ENCODE data around the gene QPCTL.
"Not testable (repeated sequence)": the region's sequence is repeated elsewhere in the genome, so short reads cannot be mapped to it uniquely, and the experiment has no call there.

Gene QPCTL

GRCh38 chr19:45717983-45718650, 25.7 kb downstream of the QPCTL start:
- DNase-seq, result no peak

- not testable (repeated sequence) for DNase-seq
Observed at GRCh38 chr19:45720065-45720464, 27.6 kb downstream of the QPCTL start.

- DNase-seq, result not testable (repeated sequence)
Observed at GRCh38 chr19:45728683-45729082, 36.2 kb downstream of the QPCTL start.

- DNase-seq, result no peak
Observed at GRCh38 chr19:45729800-45730290, 37.4 kb downstream of the QPCTL start.

GRCh38 chr19:45730368-45731288, 38.2 kb downstream of the QPCTL start, which contains the start of gene FBXO46:
Gene FBXO46, minus strand, starts transcription at chr19:45730896. Its CDS starts 17,401 bp downstream, at chr19:45713495.
- peak; percentile 80 to 94 (median 88) for DNase-seq

- DNase-seq, result no peak
Observed at GRCh38 chr19:45733160-45733810, 40.8 kb downstream of the QPCTL start, which contains the start of gene MEIOSIN. Gene MEIOSIN, plus strand, starts transcription at chr19:45733439. Its CDS starts 1,938 bp downstream, at chr19:45735377.

GRCh38 chr19:45739498-45740439, 47.3 kb downstream of the QPCTL start:
- no peak for DNase-seq

GRCh38 chr19:45742969-45743368, 50.5 kb downstream of the QPCTL start:
- DNase-seq, result no peak

GRCh38 chr19:45745606-45746005, 53.1 kb downstream of the QPCTL start:
- DNase-seq, result no peak

- DNase-seq, result no peak
Observed at GRCh38 chr19:45746866-45747265, 54.4 kb downstream of the QPCTL start.

GRCh38 chr19:45747513-45747912, 55.0 kb downstream of the QPCTL start:
- no peak for DNase-seq

- DNase-seq, result not testable (repeated sequence)
Observed at GRCh38 chr19:45751483-45751882, 59.0 kb downstream of the QPCTL start.

GRCh38 chr19:45752639-45753038, 60.2 kb downstream of the QPCTL start:
- no peak for DNase-seq

GRCh38 chr19:45753548-45753947, 61.1 kb downstream of the QPCTL start:
- DNase-seq, result no peak

Data from T-helper 1 cell (primary cell).